HG03039 (cell line): Measurements from ENCODE around the gene SERPINA1.

ENCODE experiments used
- ATAC-seq: cut with Tn5 transposase; IDR thresholded peaks from one replicate; pipeline ENCODE4 v1.9.1; 2021; ENCODE audit warnings: mild to moderate bottlenecking, moderate library complexity; ENCODE audit not compliant: unreplicated experiment

SERPINA1 gene

DNA sequence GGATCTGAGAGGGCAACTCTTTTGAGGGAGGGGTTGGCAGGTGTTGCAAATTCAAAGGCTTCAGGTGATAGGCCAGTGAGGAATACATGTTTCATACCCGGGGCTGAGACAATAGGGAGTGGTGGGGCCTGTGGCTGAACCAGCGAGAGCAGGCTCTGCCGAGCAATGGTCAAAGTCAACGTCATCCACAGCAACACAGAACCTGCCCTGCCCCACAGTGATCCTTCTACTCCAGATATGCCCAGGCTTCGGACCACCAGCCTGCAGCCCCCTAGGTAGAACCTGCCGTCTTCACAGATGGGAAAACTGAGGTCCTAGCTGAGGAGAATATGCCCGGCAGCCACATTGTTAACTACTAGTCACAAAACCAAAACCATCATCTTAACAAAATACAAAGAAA lies 4.1 kb downstream of the SERPINA1 start:
- no peak for ATAC-seq

DNA sequence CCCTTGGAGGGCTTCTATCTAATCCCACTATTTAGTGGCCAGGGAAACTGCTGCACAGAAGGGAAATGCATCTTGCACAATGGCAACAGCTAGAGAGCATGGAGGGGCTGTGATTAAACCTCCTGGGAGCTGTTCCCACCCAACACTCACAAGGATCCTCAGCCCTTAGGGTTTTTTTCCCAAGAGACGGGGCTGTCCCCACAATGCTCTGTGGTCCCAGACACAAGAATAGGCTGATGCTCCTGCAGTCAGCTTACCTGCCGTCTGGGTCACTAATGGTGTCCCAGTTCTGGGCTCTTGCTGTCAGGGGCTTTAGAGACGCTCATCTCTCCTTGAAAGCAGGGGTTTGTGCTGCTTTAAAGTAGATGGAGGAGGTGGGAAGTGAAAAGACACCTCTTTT lies 4.6 kb downstream of the SERPINA1 start:
- no peak for ATAC-seq

- ATAC-seq = no peak
These were observed 5.4 kb downstream of the SERPINA1 start for GRCh38 chr14:94382716-94383596.

DNA sequence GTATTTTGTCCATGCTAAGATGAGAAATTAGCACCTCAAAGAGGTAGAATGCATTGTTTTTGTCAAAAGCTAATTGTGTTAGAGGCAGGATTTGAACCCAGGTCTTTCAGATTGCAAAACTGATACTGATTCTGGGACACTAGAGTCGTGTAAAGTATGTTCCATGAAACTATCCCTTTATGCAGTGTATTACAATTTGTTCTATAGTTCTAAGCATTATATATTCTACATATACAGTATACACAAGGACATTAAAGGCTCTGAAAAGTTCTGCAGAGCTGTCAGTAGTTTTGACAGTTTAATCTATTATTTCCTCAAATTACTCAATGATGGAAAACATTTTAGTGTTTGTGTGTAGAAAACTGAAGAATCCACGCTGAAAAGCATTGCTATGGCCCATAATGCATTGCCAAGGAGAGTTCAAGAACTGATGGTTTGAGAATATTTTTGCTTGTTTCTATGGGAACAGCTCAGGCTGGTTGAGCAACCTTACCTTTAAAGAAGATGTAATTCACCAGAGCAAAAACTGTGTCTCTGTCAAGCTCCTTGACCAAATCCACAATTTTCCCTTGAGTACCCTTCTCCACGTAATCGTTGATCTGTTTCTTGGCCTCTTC lies 6.2 kb downstream of the SERPINA1 start:
- no peak for ATAC-seq

DNA sequence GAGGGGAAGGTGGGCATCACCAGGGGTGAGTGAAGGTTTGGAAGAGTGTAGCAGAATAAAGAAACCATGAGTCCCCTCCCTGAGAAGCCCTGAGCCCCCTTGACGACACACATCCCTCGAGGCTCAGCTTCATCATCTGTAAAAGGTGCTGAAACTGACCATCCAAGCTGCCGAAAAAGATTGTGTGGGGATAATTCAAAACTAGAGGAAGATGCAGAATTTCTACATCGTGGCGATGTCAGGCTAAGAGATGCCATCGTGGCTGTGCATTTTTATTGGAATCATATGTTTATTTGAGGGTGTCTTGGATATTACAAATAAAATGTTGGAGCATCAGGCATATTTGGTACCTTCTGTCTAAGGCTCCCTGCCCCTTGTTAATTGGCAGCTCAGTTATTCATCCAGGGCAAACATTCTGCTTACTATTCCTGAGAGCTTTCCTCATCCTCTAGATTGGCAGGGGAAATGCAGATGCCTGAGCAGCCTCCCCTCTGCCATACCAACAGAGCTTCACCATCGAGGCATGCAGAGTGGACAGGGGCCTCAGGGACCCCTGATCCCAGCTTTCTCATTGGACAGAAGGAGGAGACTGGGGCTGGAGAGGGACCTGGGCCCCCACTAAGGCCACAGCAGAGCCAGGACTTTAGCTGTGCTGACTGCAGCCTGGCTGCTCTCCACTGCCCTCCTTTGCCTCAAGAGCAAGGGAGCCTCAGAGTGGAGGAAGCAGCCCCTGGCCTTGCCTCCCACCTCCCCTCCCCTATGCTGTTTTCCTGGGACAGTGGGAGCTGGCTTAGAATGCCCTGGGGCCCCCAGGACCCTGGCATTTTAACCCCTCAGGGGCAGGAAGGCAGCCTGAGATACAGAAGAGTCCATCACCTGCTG lies 7.0 kb downstream of the SERPINA1 start:
- ATAC-seq = no peak

- ATAC-seq = no peak
These were observed 7.9 kb downstream of the SERPINA1 start for GRCh38 chr14:94380225-94381148.

GRCh38 chr14:94379291-94380224 lies 8.8 kb downstream of the SERPINA1 start:
- no peak for ATAC-seq

DNA sequence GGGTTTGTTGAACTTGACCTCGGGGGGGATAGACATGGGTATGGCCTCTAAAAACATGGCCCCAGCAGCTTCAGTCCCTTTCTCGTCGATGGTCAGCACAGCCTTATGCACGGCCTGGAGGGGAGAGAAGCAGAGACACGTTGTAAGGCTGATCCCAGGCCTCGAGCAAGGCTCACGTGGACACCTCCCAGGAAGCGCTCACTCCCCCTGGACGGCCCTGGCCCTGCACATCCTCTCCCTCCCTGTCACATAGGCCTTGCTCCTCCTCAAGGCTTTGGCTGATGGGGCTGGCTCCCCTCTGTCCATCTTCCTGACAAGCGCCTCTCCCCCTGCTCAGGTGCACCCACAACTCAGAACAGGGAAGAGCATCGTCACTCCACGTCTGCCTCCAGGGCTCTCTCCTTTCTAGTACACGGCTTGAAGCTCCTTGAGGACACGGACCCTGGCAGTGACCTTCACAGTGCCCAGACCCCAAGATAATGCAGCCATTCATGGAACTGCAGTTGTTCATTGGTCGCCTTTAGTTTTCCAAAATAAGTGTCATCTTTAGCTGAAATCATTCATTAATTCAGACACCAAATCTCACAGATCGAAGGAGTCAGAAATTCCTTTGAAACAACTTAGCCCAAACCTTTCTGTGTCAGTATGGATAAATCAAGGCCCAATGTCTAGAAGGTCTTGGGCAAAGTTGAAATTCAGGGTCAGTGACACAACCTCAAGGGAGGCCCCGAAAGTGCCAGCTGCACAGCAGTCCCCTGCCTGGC lies 9.7 kb downstream of the SERPINA1 start:
- no peak for ATAC-seq

- ATAC-seq = no peak
These were observed 10.4 kb downstream of the SERPINA1 start for GRCh38 chr14:94377866-94378470.

- no peak for ATAC-seq
These were observed 11.2 kb downstream of the SERPINA1 start for GRCh38 chr14:94376976-94377865.

GRCh38 chr14:94376108-94376975 lies 12.1 kb downstream of the SERPINA1 start:
- ATAC-seq = no peak

- ATAC-seq = no peak
These were observed 12.8 kb downstream of the SERPINA1 start for GRCh38 chr14:94375552-94376107.

- no peak for ATAC-seq
These were observed 13.6 kb downstream of the SERPINA1 start for GRCh38 chr14:94374749-94375260.

- no peak for ATAC-seq
These were observed 14.3 kb downstream of the SERPINA1 start for GRCh38 chr14:94374116-94374515.

DNA sequence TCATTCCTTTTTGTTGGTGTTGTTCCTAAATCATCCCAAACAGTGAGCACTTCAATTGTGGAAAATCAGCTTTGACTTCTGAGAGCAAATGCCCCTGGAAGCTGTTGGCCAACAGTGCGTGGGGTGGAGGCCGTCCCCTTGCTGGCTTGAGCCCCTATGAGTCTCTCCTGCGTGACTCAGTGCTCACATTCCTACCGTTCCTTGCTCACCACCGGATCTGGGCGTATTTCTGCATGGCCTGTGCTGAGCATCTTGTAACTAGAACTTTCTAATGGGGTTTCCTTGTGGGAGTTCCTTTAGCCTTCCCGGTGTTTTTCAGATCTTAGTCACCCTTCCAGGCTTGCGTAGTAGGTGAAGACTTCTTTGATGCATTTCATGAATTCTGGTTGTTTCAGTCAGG lies 14.7 kb downstream of the SERPINA1 start:
- no peak for ATAC-seq
